PC-9 (cell line): ENCODE measurements around the gene WNT3.

Source experiments
- CTCF ChIP-seq: fragments of 200-600 bp; sonication (generic); conservative IDR thresholded peaks from 2 replicates; pipeline ENCODE4 v1.6.1; 2017; ENCODE audit warnings: mixed run types, antibody characterized with exemption, mild to moderate bottlenecking, moderate library complexity
- EZH2 ChIP-seq: fragments of 200-600 bp; sonication (generic); IDR thresholded peaks from 2 replicates; pipeline ENCODE4 v1.8.0; 2017; ENCODE audit warnings: antibody characterized with exemption, low read depth

DNA sequence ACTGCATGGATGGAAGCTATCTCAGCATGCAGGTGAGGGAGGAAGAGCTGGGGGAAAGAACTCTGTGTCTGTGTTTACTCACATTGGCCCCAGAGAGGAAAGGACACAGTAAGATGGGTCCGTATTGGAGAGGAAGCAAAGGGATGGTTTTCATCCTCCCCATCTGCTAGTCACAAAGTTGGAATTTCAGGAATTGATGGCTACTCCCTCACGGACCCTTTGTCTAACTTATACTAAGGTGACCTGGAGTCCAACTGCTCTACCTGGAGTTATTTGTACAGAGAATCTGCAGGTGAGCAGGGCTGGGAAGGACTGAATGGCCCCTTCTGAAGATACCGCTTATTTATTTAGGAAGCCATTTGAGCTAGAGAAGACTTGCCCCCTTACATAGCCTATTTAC is 55.1 kb downstream of the WNT3 start:
- no peak for TF ChIP-seq CTCF
- TF ChIP-seq EZH2: no peak
